Amniotic stem cell (primary cell): ENCODE results near the gene SMURF1.

ENCODE experiments used
- DNase-seq: peaks from one replicate; lab custom pipeline; 2025; lab: John Stamatoyannopoulos, UW

The SMURF1 gene

DNA sequence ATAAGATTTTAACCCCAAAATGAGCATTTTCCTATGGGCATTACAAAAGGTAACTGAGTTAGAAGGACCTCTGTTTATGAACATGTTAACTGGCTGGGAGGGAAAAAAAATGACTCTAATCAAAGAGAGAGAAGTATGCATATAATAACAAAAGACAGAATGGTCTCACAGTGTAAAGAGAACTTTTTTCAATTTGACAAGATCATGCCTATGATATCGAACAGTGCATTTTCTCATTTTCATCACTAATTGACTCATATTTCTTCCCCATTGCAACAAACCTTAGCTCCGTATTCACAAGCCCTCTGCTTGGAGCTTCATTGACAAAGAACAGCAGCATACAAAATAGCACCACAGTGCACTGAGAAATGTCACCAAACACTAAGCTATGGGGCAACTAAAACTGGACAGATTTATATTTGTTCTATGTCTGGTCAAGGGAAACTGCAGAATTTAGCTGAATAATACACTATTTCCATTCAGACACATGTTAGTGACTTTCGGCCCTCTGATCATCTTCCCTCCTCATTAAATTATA lies 45.6 kb downstream of the SMURF1 start:
- DNase-seq, result no peak

DNA sequence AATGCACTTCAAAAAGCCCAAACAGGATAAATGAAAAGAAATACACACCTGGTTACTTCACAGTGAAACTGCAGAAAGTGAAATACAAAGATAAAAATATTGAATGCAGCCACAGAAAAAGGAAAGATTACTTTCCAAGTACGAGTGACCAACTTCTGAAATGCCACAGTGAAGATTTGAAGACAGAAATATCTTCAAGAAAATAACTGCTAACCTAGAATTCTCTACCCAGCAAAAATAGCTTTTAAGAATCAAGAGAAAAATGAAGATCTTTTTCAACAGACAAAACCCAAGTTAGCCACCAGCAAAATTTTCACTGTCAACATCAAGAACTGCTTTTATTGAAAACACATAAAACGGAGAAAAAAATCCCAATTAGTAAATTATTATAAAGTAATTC lies 46.2 kb downstream of the SMURF1 start:
- no peak for DNase-seq

DNA sequence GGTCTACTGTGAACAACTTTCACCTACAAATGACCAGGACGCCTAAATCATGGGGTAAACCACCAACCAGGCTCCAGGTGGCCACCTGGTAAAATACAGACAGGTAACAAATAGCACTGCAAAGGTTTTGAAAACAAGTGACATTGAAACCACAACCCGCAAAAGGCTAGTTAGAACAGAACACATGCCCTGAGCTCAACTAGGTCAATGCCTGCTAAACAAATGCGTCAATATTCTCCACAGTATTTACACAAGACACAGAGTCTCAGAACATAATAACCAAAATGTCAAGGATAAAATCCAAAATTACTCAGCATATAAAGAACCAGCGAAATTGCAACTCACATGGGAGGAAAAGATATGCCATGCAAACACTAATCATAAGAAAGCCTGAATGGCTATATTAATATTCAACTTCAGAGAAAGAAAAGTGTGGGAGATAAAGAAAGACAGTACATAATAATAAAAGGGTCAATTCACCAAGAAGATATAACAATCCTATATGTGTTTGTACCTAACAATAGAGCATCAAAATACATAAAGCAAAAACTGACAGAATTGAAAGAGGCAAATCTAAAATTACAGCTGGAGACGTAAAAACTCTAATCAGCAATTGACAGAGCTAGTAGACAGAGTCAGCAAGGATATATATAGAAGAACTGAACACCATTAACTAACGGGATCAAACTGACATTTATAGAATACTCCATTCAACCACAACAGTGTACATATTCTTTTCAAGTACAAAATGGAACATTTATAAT lies 47.6 kb downstream of the SMURF1 start:
- no peak for DNase-seq

DNA sequence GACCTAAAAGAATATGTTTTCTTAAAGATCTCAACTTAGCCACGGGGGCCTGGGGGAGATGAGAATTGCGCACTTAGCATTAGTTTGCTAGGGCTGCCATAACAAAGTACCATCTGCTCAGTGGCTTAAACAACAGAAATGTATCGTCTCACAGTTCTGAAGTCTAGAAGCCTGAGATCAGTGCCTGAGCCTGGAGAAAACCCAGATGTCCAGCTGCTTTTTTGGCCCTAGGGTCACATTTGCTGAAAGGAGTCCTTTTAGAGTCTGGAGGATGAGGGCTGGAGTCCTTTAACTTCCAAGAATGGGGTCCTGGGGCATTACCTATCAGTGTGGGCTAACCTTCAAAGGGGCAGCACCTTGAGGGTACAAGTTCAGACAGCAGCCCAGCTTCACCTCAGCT lies 48.2 kb downstream of the SMURF1 start:
- no peak for DNase-seq

DNA sequence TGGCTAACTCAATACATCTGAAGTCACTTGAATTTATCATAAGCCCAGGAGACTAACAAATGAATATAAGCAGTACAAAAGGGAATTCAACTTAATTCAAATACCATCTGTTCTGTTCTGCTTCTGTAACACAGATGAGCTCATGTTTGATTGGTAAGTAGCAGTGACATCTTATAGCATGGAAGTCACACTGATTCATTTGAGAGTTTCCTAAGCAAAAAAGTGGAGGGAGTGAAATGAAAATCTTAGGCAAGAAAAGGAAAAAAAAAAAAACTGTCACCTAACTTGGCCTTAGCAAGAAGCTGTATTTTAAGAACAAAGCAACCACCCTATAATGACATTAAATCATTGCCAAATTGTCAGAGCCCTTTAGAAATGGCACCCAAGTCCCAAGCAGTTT lies 49.5 kb downstream of the SMURF1 start:
- no peak for DNase-seq

DNA sequence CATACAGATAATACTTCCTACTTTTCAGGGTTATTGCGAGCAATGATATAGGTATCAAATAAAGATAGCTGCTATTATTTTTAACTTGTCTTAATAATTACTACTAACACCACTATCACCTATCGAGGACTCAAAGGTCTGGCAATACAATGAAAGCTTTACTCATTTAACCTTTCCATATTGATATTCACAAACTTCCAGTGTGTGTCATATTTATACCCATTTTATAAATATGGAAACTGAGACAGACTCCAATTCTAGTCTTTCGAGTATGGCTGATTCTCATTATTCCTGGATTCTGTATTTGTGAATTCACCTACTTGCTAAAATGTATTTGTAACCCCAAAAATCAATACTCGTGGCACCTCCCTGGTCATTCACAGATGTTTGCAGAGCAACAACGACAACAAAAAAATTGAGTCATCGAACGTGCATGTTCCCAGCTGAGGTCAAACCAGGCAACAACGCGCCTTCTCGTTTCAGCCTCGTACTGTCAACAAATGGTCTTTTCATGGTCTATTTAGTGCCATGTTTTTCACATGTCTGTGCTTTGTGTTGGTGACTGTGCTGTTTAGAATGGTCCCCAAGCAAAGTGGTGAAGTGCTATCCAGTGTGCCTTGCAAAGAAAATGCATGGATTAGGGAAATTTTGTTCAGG lies 51.7 kb downstream of the SMURF1 start:
- DNase-seq, result no peak

DNA sequence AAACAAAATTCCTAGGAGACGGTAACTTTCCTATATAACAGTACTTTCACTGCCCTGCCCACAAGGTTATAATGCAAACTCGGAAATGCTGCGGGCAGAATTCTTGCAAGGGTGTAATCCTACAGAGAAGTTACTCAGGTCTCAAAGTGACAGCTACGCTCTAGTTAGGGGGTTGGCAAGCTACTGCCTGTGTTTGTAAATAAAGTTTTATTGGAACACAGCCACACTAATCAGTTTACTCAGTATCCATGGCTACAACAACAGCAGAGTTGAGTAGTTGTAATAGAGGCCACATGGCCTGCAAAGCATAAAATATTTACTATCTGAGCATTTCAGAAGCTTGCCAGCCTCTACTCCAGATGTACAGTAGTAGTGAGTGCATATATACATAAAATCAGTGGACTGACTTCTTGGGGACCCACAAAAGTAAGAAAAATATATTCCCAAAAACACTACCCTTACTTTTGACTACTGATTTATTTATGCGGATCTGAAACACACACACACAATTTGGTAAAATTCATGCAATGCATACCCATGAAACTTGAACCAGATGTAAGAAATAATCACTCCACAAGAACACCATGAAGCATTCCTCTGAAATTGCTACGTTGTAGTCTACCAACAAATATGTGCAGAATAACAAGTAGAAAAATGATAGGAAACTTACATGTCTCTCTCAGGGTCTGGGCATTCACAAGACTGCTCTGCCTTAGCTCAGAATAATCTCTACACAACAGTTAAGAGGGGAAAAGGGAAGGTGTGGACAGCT lies 53.0 kb downstream of the SMURF1 start:
- DNase-seq, result no peak

DNA sequence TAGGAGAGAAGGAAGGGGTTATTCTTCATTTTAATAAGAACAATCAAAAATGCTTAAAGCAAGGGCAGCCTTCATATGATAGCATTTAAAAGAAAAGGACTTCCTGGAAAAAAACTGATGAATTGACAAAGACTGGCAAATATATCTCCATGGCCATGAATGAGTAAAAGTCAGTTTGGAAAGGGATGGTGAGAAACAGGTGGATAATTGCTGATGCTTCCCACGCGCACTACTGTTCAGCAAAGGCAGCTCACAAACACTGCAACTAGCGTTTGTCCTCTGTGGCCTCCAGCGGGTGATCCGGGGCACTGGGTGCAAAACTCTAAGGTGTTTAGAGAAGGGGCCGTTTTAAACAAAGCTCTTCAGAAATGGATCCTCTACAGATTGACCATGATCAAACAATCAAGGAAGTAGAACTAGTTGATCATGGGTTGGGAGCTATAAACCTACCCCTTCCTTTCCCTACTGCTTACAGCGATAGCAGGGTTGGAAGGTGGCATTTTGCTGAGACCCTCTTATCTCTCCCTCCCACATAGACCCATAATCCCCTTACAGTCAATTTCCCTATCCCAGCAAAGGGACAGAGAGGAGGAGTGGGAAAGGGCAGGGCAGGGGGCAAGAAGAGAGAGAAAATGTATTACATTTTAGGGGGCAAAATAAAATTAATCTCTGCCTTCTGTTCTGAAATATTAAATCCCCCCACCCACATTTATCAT lies 53.8 kb downstream of the SMURF1 start:
- DNase-seq, result no peak

DNA sequence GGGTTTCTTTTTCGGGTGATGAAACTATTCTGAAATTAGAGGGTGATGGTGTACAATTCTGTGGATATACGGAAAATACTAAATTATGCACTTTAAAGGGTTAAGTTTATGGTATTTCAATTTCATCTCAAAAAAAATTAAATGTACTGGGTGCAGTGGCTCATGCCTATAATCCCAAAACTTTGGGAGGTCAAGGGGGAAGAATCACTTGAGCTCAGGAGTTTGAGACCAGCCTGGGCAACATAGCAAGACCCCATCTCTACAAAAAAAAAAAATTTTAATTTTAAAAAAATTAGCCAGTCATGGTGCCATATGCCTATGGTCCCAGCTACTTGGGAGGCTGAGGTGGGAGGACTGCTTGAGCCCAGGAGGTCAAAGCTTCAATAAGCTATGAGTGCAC lies 57.0 kb downstream of the SMURF1 start:
- DNase-seq, result no peak

DNA sequence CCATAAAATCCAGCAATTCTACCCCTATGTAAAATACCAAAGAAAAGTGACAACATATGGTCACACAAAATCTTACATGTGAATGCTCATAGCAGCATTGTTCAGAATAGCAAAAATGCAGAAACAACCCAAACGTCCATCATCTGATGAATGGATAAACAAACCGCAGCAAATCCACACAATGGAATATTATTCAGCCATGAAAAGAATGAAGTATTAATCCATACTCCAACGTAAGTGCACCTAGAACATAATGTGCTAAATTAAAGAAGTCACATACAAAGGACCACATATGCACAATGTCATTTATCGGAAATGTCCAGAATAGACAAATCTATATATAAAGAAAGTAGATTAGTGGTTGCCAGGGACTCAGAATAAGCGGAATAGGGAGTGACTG lies 57.4 kb downstream of the SMURF1 start:
- DNase-seq, result no peak

DNA sequence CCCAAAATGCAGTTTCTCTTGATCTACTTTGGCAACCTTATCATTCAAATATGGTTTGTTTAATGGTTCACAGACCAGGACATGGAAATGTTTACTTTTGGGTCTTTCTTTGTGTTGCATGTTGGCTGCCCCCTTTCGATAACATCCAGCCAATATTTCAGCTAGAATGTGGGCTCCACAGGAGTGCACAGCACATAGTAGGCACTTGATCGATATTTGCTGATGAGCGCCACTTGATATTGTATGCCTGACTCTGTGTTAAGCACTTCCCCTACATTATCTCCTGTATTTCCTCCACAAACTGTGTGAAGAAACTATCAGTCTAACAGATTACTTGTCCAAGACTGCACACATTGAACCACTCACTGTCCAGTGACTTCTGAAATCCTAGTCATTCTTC lies 60.2 kb downstream of the SMURF1 start:
- no peak for DNase-seq

DNA sequence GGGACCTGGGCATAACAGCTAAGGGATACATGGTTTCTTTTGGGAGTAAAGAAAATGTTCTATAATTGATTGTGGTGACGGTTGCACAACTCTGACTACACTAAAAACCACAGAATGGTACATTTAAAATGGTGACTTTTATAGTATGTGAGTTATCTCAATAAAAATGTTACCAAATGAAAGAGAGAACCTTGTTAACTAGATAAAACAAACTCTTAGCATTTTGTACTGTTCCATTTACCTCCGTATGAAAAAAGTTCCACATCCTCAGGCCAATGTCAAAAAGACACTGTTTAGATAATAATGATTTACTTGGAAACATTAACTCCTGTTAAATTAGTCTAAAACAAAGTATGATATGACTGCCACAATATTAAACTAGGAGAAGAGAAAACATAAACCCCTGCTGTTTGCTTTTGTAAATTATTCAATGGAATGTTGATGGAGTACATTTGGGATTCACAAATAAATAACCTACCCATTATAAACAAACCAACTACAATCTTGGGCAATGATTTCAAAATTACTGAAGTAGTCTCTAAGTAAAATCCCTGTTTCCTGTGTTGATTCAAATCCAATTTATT lies 60.7 kb downstream of the SMURF1 start:
- DNase-seq, result no peak

DNA sequence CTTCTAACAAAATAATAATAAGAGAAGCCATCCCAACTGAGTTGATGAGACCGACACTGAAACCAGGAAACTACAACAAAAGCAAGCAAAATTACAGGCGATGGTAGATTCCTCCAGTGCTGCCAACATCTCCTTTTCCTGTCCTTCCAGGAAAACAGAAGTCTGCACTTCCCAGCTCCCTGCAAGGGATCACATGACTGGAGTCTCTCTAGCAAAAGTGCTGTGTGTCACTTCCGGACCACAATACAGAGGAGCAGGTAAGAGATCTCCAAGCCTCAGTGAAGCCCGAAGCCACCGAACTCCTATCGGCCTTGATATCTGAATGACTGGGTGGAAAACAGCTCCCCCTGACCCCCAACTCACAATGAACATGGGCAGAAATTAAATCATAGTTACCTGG lies 63.2 kb downstream of the SMURF1 start:
- DNase-seq, result no peak

DNA sequence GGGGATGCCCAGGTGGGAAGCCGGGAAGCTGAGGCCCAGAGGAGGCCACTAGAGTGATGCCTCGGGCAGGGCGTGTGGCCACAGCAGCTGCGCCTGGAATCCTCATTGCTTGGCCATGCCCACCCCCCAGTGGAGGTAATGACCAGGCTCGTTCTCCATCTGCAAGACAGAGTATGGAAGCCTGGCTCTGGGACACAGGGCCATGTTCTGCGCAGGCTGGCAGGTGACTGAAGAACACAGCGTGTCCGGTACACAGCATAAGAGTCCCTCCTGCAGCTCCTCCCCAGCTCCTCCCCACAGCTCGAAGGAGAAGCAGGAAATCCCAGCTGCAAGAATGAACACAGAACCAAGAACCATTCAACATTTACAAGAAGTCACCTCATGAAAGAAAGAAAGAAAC lies 64.8 kb downstream of the SMURF1 start:
- DNase-seq, result no peak

DNA sequence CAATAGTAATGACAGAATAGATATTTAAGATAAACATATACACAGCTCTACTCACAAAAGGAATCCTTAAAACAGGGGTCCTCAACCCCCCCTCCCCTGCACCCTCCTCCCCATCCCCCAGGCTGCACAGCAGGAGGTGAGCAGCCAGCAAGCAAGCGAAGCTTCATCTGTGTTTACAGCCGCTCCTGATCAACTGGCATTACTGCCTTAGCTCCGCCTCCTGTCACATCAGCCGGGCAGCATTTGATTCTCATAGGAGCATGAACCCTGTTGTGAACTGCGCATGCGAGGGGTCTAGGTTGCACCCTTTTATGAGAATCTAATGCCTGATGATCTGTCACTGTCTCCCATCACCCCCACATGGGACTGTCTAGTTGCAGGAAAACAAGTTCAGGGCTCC lies 65.5 kb downstream of the SMURF1 start:
- no peak for DNase-seq

DNA sequence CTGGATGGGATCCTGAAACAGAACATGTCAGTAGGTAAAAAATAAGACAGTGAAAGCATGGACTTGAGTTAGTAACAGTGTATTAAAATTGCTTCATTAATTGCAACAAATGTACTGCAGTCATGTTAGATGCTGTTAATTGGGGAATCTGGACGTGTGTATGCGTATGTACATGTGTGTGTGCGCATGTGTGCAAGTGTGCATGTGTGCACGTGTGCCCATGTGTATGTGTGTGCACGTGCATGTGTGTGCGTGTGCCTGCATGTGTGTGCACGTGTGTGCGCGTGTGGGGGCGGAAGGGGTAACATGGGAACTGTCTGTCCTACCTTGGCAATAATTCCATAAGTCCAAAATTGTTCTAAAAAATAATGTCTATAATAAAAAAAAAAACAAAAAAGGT lies 67.3 kb downstream of the SMURF1 start:
- no peak for DNase-seq

DNA sequence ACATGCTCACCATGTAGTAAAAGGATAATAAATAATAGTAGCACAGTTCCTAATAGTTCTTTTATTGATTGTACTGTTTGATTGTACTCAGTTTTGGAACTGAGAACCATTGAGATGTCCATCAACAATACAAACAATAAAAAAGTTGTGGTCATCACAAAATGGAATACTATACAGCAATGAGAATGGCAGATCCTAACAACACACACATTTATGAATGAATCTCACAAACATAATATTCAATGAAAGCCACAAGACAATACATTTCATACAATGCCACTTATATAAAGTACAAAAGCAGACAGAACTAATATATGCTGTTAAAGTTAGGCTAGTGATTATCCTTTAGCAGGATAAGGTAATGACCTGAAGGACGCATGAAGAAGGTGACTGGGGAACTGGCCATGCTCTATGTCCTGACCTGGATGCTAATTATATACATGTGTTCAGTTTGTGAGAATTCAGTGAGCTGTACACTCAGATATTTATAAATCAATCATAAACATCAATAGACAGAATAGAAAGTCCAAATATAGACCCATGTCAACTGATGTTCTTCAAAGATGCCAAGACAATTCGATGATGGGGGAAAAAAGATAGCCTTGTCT lies 70.0 kb downstream of the SMURF1 start:
- no peak for DNase-seq

DNA sequence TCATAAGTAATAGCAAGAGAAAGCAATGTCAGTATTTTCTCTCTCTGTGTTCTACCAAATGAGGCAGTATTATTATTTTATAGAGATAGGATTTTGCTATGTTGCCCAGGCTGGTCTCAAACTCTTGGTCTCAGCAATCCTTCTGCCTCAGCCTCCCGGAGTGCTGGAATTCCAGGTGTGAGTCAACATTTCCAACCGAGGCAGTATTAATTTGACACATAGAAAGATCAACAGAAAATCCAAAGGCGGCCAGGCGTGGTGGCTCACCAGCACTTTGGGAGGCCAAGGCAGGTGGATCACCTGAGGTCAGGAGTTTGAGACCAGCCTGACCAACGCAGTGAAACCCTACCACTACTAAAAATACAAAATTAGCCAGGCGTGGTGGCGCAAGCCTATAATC lies 71.8 kb downstream of the SMURF1 start:
- no peak for DNase-seq

DNA sequence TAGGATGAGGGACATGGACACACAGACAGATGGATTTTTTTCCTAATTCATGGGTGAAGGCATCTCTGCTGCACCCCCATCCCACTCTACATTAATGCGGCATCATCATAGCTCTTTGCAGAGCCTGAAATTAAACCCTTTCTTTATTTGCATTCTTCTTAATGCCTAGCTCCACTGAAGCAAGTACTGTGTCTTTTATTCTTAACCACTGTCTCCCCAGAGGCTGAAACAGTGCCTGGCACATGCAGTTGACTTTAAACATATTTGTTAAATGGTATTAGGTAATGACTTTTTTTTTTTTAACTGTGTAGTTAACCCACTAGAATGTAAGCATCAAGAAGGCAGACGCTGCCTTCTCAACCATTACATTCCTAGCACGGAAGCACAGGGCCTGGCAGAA lies 73.5 kb downstream of the SMURF1 start:
- no peak for DNase-seq

DNA sequence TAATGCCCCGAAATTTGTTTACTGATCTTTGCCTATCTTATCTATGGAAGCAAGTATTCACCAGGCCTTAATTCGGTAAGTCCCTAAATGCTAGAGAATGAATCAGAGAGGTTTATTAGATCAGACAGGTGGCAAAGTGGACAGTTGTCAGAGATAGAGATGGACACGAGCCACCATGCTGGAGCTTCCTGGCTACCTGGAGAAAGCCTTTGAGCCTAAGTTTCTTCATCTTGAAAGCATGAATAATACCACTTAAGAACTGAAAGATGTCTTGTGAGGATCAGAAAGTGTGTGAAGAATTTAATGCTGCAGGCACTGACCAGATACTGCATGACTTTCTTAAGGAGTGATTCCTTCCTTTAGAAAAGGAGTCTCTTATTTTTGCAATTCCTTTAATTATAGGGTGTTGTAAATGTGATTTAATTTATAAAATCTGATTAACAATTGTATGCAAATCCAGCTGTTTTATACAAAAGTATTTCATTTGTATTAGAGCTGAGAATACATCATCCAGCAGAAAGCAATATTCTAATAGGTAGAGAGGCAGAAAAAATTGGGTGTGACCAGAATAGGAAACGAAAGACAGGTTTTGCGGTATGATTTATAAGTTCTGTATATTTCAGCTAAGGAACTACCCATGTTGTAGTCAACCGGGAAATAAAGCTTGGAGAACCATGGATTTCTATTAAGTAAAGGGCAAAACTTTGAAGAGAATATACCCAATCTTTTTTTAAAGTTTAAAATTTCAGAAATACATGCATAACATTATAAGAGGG lies 82.7 kb downstream of the SMURF1 start:
- DNase-seq, result no peak

DNA sequence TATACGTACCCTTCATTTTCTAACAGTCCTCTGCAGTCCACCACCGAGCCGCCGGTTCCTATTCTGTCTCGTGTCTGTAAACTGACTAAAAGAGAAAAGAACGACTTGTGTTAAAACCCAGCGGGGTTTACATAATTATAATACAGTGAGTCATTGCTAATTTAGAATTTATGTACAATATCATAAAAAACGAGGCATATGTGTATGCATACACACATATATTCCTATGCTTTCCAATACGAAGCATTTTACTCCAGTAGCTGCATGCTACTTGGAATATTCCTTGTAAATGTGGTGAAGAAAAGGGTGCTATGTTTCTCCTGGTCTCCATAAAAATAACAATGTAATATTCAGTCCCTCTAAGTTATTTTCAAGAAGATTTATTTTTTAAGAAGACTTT lies 89.1 kb downstream of the SMURF1 start:
- no peak for DNase-seq
